Esophagus squamous epithelium (tissue), 5 donors: ENCODE data around the gene DPYSL4. TPM values are rescaled to one million over a fixed set of nuclear protein-coding genes. Genes with fewer than 3 reads are reported as not detected.

ENCODE experiments used
- DNase-seq: peaks from one replicate; lab custom pipeline; 2025; lab: John Stamatoyannopoulos, UW
- H3K27ac ChIP-seq, 4 donors: fragments of 200-600 bp; sonication (generic); one replicate each; pipeline ENCODE4 v1.5.1; 2016 to 2019; ENCODE audit warnings: mild to moderate bottlenecking in 1 of 4
- H3K27me3 ChIP-seq, 4 donors: fragments of 200-600 bp; sonication (generic); 1 replicate in 3 of 4; 2 replicates in 1 of 4; pipeline versions ENCODE4 v1.5.1 to v1.6.0; 2017 to 2021; ENCODE audit warnings: antibody characterized with exemption in 1 of 4
- H3K36me3 ChIP-seq, 3 donors: fragments of 200-600 bp; sonication (generic); one replicate each; pipeline ENCODE4 v1.5.1; 2016 to 2019
- H3K4me1 ChIP-seq, 3 donors: fragments of 200-600 bp; sonication (generic); one replicate each; pipeline ENCODE4 v1.5.1; 2017 to 2019
- H3K4me3 ChIP-seq, 4 donors: fragments of 200-600 bp; sonication (generic); 1 replicate in 3 of 4; 2 replicates in 1 of 4; pipeline ENCODE4 v1.5.1; 2016 to 2019; ENCODE audit warnings: mild to moderate bottlenecking in 2 of 4, moderate library complexity in 1 of 4
- H3K9me3 ChIP-seq, 3 donors: fragments of 200-600 bp; sonication (generic); one replicate each; pipeline ENCODE4 v1.5.1; 2016 to 2019
- CTCF ChIP-seq, 6 experiments: fragments of 450-650 bp in 4 of 6; fragments of 200-600 bp in 2 of 6; sonication (generic) in 2 of 6; IDR thresholded peaks; one replicate each; pipeline ENCODE4 v1.5.1; 2016 to 2019; ENCODE audit warnings: antibody characterized with exemption in 6 of 6, mild to moderate bottlenecking in 4 of 6, moderate library complexity in 4 of 6
- POLR2A ChIP-seq, 4 donors: fragments of 450-650 bp; IDR thresholded peaks; one replicate each; pipeline ENCODE4 v1.6.1; 2017; ENCODE audit warnings: antibody characterized with exemption in 4 of 4, mild to moderate bottlenecking in 4 of 4, moderate library complexity in 3 of 4
- WGBS, 2 donors: methylation state at CpG; one replicate each; pipeline ENCODE4 v1.1.5; 2018; 5-methylcytosine and 5-hydroxymethylcytosine counted together
- intact Hi-C: fragments of 100-400 bp; cut with DNase I; formaldehyde crosslinking; loops from one replicate; pipeline ENCODE4 v1.15.0; 2022
- total RNA-seq, 4 donors: library from RNA; depleted of rRNA; stranded (reverse); fragments of >200 nt; gene quantifications; one replicate each; pipeline ENCODE4 v1.1.0, GENCODE V29; 2016
- donor health status: DM: yes; HTN: yes; CAD: no.

The DPYSL4 gene
- total RNA-seq, 4 donors from 2014 or later: 0.95 to 1.6 TPM; not detected in 2

- no peak overlapping the region for H3K4me3 ChIP-seq
- 49 to 79% methylated on average over 2 to 6 of the region's 7 CpGs for WGBS, 2 donors
- DNase-seq: no peak
- TF ChIP-seq CTCF (IDR thresholded peaks at IDR 0.05) (no peak), POLR2A (IDR thresholded peaks at IDR 0.05) (no peak)
- no peak overlapping the region for H3K27ac ChIP-seq
- H3K36me3 ChIP-seq: no peaks in the 10 kb centered on the region
- H3K4me1 ChIP-seq: peaks cover 16 to 32% (median 20%) of the 10 kb centered on the region in 3 donors
- intact Hi-C loops: no loop called here
- peaks cover 17 to 91% (median 19%) of the 10 kb centered on the region in 4 donors for H3K27me3 ChIP-seq
- H3K9me3 ChIP-seq: no peaks in the 10 kb centered on the region
Observed at GRCh38 chr10:132182591-132182990, 4.2 kb upstream of the DPYSL4 start.

- intact Hi-C loops: no loop called here
- H3K36me3 ChIP-seq: no peaks in the 10 kb centered on the region
- H3K9me3 ChIP-seq: no peaks in the 10 kb centered on the region
- TF ChIP-seq CTCF (IDR thresholded peaks at IDR 0.05) (no peak), POLR2A (IDR thresholded peaks at IDR 0.05) (no peak)
- H3K4me3 ChIP-seq: no peak overlapping the region
- no peak overlapping the region for H3K27ac ChIP-seq
- H3K27me3 ChIP-seq: peaks cover 21 to 91% (median 23%) of the 10 kb centered on the region in 4 donors
- peaks cover 19 to 37% (median 23%) of the 10 kb centered on the region in 3 donors for H3K4me1 ChIP-seq
- no peak for DNase-seq
- WGBS, 2 donors: 62% methylated on average over 5 to 8 of the region's 8 CpGs
Observed at GRCh38 chr10:132183046-132183445, 3.7 kb upstream of the DPYSL4 start.

DNA sequence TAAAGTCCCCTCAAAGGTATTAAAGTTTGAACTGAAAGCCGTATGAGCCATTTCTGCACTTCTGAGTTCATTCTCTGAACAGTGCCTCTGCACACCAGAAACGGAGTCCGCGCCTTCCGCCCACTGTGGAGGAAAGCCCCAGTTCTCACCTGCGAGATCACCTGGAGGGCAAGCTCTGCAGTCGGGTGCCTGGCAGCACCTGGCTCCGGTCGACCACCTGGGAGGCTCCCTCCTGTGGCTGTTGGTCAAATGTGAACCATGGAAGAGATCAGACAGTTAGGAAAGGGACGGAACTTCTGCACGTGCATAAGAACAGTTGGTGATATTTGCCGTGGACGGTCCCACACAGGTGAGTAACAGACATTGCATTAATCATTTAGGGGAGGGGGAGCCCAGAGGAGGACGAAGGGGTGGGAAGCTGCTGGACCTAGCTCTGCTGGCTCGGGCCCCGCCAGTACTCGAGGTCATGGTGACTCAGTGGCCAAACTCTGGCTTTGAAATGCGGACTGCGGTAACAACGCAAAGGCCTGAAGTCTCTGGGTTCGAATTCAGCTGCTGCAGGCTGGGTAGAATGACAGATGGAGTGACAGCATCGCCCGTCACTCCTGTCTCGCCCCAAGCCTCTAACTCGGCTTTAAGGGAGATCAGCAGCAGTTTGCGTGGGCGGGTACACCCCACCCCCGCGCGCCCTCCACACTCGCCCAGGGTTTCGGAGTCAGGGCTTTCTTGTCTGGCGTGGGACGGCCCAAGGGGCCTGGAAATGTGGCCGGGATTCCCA is 1.7 kb upstream of the DPYSL4 start:
- no peak for DNase-seq
- Histone ChIP-seq H3K4me1 (peaks cover 19 to 38% (median 23%) of the 10 kb centered on the region in 3 donors), H3K27ac (no peak overlapping the region), H3K27me3 (peaks cover 22 to 91% (median 26%) of the 10 kb centered on the region in 4 donors), H3K4me3 (peak overlapping the region in 2 of 4 donors; percentile 46 to 64), H3K36me3 (no peaks in the 10 kb centered on the region), H3K9me3 (no peaks in the 10 kb centered on the region)
- intact Hi-C loops: no loop called here
- WGBS, 2 donors: 36 to 49% methylated on average over 16 to 23 of the region's 35 CpGs
- TF ChIP-seq POLR2A (IDR thresholded peaks at IDR 0.05) (no peak), CTCF (IDR thresholded peaks at IDR 0.05) (no peak)

DNA sequence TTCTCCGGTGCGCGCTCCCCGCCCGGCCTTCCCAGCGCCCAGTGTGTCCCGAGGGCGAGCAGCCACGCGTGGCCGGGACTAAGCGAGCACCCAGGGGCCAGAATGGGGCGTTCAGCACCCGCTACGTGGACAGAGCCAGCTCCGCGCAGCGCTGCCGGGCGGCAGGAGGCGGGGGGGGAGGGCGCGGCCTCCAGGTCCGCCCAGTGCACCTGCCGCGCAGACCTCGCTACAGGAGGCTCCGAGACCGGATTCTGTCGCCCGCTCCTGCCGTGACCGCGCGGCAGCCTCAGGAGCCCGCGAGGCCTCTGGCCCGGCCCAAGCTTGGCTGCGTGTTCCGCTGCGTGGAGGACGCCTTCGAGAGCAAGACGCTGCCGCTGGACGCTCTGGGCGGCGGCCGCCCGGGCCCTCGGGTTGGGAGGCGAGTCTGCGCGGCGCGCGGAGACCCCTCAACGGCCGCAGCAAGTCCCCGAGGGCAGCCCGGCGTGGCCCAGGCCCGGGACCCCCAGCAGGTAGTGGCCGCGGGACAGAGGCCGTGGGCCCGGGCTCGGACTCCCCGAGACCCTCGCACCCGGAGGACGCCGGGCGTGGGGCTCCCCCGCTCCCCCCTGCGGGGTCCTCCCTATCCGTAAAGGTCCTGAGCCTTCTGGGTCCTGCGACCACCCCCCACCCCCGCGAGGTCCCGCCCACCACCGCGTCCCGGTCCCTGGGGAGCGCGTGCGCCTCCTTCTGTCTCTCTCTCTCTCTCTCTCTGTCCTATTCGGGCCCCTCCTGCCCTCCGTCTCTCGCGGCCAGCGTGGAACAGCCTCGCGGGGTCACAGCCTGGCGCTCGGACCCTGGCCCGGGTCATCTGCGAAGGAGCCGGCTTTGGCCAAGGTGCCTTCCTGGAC is 904 bp upstream of the DPYSL4 start:
- DNase-seq: no peak
- Histone ChIP-seq H3K27ac (no peak overlapping the region), H3K9me3 (no peaks in the 10 kb centered on the region), H3K4me3 (peak overlapping the region in 2 of 4 donors; percentile 46 to 64), H3K4me1 (peaks cover 19 to 38% (median 23%) of the 10 kb centered on the region in 3 donors), H3K27me3 (peaks cover 22 to 91% (median 26%) of the 10 kb centered on the region in 4 donors), H3K36me3 (no peaks in the 10 kb centered on the region)
- TF ChIP-seq POLR2A (IDR thresholded peaks at IDR 0.05): no peak
- WGBS, 2 donors: 0 to 7% methylated on average over 2 to 21 of the region's 99 CpGs
- intact Hi-C loops: no loop called here

DNA sequence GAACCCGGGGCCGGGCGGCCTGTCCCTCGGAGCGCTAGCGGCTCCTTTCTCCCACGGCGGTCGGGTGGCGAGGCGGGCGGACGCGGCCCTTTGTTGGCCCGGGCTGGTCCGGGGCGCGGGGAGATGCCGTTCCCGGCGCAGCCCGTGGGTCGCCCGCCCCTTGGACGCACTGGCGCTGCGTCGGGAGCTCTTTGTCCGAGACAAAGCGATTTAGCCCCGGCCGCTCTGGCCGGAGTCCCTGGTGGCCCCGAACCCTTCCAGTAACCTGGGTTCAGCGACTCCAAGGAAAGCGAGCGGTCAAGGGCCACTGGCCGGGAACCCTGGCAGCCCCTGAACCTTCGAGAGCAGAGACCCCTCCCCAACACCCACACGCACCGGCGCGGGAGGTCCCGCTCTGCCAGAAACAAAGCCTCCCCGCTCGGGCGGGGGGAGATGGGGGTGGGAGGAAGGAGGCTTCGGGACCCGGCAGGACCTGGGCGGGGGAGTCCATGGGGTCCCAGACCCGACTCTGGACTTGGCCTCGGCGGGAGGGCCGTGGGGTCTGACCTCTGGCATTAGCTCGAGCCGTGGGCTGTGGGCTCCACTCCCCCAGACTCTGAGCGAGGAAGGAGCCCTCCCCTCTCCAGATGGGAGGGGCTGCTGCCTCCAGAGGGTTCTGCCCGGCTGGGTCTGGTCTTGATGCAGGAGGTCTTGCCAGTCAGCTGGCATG is 836 bp downstream of the DPYSL4 start:
- Histone ChIP-seq H3K4me3 (peak overlapping the region in 3 of 4 donors; percentile 3 to 64 (median 46)), H3K27ac (no peak overlapping the region), H3K4me1 (peaks cover 19 to 38% (median 23%) of the 10 kb centered on the region in 3 donors), H3K9me3 (no peaks in the 10 kb centered on the region), H3K36me3 (no peaks in the 10 kb centered on the region), H3K27me3 (peaks cover 22 to 74% (median 26%) of the 10 kb centered on the region in 4 donors)
- 0% methylated on average over 1 of the region's 58 CpGs; no CpG with 5 or more reads in 1 of the 2 donors for WGBS, 2 donors
- DNase-seq: no peak
- intact Hi-C loops: no loop called here
- no peak for TF ChIP-seq CTCF (IDR thresholded peaks at IDR 0.05)
